SK-MEL-5 (cell line): ENCODE measurements around the gene HOXB5. TPM values are rescaled to one million over a fixed set of nuclear protein-coding genes. Genes with fewer than 3 reads are reported as not detected.

Source experiments
- DNase-seq: peaks from one replicate; pipeline ENCODE4 v3.0.0-alpha.2; 2016; ENCODE audit warnings: low read depth, low spot score
- in situ Hi-C: cut with HindIII; loops from 2 replicates; pipeline ENCODE4 v1.10.0; 2016; ENCODE audit warnings: low sequenced_read_pairs, high pct_unique_total_duplicates, low pct_unique_long_range_greater_than_20kb
- total RNA-seq: library from RNA; depleted of rRNA; stranded (reverse); fragments of >200 nt; shearing (Covaris generic); gene quantifications from 2 replicates; pipeline ENCODE4 v1.2.3, GENCODE V29; 2014

HOXB5 gene
- total RNA-seq, 1 experiment from 2014 or later: not detected

- in situ Hi-C loops: no loop called here
- no peak for DNase-seq
Observed at GRCh38 chr17:48609759-48610281, 16.2 kb upstream of the HOXB5 start.

DNA sequence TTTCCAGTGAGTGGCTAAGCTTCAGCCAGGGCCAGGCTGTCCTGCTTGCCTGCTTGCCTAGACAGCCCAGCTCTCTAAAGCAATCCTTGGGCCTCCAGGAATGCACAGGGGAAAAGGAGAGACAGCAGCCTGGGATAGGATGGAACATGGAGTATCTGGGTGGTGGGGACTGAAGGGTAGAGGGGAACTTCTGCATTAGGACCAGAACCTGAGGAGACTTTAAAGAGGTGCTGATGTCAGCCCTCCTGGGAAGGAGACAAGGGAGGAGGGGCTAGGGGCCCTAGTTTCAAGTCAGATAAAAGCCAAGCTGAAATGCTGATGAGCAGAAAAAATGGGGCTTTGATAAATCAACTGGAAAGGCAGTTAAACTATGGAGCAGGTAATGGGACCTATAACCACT lies 15.5 kb upstream of the HOXB5 start:
- in situ Hi-C loops: no loop called here

DNA sequence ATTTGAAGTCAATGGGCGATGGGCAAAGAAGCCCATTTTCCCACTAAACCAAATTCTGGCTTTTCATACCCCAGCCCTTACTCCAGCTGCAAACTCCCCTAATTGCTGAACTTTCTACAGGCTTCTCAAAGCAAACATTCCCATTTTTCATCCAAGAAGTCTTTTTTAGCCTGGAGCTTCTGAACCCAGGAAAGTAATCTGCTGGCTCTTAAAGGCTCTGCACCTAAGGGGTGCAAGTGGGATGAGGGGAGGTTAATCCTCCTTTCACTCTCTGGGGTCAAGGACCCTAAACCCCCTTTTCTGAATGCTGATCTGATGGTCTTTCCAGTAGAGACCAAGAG lies 14.9 kb upstream of the HOXB5 start:
- in situ Hi-C loops: no loop called here

More for the DNA sequence above, 15.5 kb upstream of the HOXB5 start:
- DNase-seq: no peak

GRCh38 chr17:48606892-48607614 lies 13.5 kb upstream of the HOXB5 start:
- DNase-seq: no peak
- in situ Hi-C loops: no loop called here

More for the DNA sequence above, 14.9 kb upstream of the HOXB5 start:
- DNase-seq: no peak

DNA sequence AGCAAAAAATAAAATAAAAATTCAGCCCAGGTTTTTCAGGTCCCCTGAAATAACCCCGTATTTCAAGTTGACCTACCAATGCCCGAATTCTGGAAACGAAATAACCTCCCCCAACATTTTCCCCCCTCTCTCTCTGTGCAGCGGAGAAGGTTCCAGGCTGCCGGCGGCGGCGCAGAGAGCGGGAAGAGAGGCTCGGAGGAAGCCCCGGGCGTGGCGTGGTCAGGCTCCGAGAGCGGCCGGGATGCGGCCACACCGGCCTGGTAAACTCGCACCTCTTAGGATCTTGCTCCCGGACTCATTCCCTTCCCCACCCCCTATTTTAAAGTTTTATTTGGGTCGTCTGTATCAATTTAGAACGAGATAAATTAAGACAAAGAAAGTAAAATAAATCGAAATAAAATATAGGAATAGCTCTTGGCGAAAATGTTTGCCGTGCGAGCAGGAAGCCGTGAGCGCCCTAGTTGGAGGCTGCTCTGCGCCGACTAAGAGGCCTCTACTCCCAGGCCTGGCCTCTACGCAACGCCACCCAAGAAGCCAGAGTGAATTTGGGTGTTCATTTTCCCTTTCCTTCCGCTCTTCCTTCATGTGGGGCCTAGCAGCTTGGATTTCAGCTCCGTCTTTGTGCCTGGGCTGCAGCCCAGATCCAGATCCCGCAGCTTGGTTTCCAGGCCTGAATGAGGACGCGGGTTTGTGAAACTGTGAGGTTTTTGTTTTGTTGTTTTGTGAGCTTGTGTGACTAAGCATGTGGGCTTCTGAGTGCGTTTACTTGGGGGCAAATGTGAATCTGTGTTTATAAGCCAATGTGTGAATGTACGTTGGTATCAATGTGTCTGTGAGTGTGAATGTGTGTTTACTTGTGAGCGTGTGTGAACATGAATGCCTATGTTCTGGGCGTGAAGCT lies 12.7 kb upstream of the HOXB5 start:
- DNase-seq: no peak
- in situ Hi-C loops: no loop called here

- in situ Hi-C loops: no loop called here
- no peak for DNase-seq
Observed at GRCh38 chr17:48605409-48605919, 11.9 kb upstream of the HOXB5 start.

DNA sequence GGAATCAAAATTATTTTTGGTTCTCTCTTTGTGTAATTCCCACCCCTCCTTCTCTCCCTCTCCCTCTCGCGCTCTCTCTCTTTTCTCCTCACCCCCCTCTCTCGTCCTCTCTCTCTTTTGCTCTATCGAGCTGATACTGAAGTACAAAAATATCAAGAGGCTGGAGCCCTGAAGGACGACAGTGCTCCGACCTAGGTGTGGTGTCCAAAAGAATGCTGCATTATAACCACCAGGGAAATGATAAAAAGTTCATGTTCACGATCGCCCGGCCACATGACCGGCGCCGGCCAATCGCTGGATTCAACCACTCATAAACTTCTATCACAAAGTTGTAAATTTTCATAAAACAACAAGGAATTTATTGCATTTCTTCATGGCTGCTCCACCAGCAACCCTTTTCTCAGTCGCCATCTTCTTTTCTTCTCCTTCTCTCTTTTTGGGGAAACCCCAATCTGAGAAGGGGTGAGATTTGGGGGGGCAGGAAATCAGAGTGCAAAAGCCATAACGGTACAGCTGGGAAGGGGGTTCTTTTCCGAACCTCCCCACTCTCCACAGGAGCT lies 11.3 kb upstream of the HOXB5 start, which contains the start of gene HOXB6:
Gene HOXB6, minus strand, starts transcription at position 217 of the 560 bp plus-strand sequence. CDS start 6,836 bp downstream, outside the sequence.
- peak; percentile 58 for DNase-seq
- in situ Hi-C loops: no loop called here

GRCh38 chr17:48603959-48604769 lies 10.6 kb upstream of the HOXB5 start:
- DNase-seq: peak; percentile 78
- in situ Hi-C loops: no loop called here

- no peak for DNase-seq
- in situ Hi-C loops: no loop called here
Observed at GRCh38 chr17:48601539-48602425, 8.2 kb upstream of the HOXB5 start.

DNA sequence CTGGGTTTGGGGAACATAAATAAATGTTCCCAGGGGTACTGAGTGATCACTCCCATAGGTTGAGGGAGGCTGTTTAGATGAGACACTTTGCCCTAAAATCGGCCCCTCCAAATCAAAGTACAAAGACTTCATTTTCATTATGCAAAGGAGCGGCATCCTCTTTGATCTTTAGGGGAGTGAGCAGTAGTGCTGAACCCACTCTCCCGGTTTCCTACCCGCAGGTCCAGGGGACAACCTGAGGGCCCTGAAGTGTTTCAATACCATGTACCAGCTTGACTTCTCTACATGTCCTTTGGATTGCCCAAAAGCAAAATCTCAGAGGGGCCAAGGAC lies 7.6 kb upstream of the HOXB5 start:
- in situ Hi-C loops: no loop called here
- no peak for DNase-seq

DNA sequence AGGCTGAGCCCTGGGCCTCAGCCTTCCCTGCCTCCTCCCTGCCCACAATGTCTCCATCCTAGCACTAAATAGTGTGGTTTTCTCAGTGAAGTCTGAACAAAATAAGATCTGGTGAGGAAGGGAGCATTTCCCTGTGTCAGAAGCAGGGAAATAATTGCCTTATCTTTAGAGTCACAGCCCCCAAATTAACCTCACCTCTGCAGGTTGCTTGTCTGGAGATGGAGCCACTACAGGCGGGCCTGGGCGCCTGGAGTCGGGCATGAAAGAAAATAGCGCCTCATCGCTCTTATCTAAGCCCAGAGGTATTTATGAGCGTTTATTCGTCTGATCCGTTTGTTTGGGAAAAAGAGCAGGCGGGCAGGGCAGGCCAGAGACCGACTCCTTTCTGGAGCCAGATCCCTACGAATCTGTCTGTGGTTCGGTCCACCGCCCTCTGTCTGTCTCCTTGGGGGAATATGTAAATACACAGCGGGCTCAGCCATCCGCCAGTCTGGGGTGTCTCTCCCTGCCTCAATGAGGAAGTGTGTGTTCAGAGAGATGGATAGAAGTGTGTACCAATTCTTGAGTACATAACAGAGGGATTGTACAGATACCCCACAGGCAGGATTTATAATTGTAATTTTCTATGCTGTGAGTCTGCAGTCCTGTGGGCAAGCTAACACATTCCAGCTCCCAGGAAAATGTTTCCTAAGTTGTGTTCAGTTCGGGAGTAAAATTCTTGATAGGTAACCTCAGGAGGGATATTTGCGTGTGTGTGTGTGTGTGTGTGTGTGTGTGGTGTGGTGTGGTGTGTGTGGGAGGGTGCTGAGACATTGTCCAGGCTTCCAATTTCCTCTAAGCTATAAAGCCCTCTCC lies 6.9 kb upstream of the HOXB5 start:
- DNase-seq: no peak
- in situ Hi-C loops: no loop called here

DNA sequence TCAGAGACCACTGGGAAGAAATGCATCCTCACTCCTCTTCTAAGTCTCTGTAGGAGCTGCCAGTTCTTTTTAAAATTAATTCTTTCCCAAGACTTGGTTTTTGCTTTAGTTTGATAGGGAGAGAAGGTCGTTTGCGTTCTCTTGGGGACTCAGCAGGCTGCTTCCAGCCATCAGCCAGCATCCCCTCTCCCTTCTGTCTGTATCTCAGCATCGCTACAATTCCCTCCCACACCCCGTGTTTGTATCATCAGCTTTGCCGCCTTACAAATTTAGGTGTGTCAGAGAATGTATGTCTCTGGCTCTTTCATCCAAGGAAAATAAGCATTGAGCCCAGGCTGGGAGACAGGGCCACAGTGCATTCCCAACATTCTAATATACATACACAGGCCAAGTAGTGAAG lies 5.8 kb upstream of the HOXB5 start:
- DNase-seq: no peak
- in situ Hi-C loops: no loop called here

GRCh38 chr17:48598736-48599135 lies 5.2 kb upstream of the HOXB5 start:
- in situ Hi-C loops: no loop called here
- no peak for DNase-seq

GRCh38 chr17:48597778-48598631 lies 4.4 kb upstream of the HOXB5 start:
- in situ Hi-C loops: no loop called here
- DNase-seq: no peak

- DNase-seq: no peak
- in situ Hi-C loops: no loop called here
Observed at GRCh38 chr17:48597528-48597777, 3.9 kb upstream of the HOXB5 start.
